NCI-H2196 treated with DMSO at 0.1 percent for 48 hours (cell line): ENCODE data around the gene HOXA5.
A peak's percentile ranks its signal among the peaks of the same experiment; 100 is the strongest.

Experiments used
- DNase-seq: peaks from one replicate; lab custom pipeline; 2025; ENCODE audit not compliant: unreplicated experiment; lab: John Stamatoyannopoulos, UW

The HOXA5 gene

GRCh38 chr7:27149842-27150567 lies 6.5 kb upstream of the HOXA5 start:
- peak; percentile 43 for DNase-seq

DNA sequence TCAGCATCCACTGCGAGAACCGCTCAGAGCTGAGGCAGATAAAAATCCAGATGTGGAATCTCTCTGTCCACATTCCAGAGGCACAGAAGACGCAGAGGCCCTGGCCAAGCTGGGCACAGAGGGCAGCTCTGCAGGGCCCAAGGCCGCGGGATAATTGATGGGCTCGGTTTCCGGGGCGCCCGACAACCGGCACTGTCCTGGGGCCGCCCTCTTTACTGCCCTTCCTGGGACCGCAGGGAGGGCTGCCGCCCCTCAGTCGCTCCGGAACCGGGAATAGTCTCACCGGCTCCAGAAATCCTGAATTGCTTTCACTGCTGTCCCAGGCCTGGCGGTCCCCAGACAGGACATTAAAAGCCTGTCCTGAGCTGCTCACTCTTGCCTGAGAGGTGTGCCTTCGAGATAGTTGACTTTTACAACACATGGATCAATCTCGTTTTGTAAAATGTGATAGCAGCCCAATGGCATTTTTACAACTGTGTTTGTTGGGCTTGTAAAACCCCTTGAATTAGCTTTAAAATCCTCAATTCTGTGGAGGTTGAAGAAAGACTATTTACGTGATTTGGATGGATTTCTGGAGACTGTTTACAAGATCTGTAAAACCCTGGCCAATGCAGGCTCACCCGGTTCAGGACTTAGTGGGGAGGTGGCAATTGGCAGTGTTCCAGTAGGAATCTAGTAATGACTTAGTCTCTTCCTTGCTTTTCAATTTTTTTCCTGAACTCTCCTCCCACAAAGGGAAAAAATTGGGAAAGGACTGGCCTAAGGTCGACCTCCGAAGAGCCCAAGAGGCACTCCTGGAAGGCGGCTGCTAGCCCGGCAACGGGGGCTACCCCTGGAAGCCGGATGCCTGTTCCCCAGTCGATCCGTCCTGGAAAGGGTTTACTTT lies 5.5 kb upstream of the HOXA5 start:
- DNase-seq = no peak

DNA sequence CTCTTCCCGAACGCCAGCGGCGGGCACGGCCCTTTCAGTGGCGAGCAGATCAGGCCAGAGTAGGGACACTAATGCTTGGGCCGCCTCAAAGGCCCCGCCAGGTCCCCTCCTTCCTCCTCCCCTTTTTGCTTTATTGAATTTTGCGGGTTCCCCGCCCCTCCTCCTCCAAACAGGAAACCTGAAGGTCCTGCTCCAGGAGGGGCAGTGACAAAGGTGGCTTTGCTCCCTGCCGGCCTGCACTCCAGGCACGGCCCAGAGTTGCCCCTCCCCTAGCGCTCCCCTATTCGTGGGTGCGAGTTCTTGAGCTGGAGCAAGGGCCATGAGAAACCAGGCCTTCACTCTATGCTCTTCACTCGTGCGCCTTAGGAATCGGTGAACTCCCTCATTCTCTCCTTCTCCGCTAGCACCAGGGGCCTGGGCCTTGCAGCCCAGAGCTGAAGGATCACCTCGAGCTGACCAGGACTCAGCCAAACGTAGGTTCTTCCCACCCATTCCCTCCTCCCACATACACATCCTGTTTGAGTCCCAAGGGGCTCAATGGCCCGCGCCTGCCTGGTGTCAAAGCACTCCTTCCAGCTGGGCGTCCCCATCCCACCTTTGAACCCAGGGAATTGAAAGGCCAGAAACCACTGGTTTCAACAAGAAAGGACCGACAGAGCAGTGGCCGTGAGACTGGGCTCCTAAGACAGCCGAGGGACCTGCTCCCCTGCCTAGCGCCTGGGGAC lies 4.7 kb upstream of the HOXA5 start:
- DNase-seq = no peak

GRCh38 chr7:27147199-27148030 lies 3.9 kb upstream of the HOXA5 start, which contains the start of gene HOXA6:
TSS of gene HOXA6 (minus strand) at chr7:27147774. CDS start at chr7:27147749, 25 bp downstream.
- no peak for DNase-seq

DNA sequence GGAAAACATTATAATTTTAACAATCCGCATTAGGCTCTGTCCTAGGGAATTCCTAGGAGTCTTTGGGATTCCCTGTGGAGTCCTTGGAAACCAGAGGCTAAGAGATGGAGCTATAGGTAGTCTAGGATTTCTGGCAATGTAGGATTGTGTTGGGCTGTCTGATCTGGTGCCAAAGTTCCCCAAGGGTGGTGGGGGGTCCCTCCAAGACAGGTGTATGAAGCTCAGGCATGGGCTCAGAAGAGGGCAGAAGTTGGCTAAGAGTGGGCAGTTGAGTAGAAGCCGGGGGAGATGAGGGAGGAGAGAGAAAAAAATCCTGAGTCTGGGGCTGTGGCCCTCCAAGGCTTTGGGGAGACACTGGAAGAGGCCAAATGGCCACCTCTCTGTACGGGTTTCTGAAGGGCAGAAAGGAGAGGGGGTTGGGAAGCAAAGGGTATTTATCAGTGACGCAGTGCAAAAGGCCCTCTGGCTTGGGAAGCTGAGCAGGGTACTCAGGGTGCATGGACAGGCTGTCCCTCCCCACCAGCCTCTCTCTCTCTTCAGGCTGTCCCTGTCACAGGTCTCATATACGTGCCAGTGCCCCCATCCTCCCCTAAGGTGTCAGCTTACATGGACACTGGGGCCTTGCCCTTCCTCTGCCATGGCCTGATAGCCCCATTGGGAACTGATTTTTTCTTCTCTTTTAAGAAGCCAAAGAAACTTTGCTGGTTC lies 3.2 kb upstream of the HOXA5 start:
- DNase-seq = no peak

- no peak for DNase-seq
Measured at GRCh38 chr7:27145914-27146412, 2.5 kb upstream of the HOXA5 start.

GRCh38 chr7:27145165-27145913 lies 1.9 kb upstream of the HOXA5 start:
- DNase-seq = no peak

DNA sequence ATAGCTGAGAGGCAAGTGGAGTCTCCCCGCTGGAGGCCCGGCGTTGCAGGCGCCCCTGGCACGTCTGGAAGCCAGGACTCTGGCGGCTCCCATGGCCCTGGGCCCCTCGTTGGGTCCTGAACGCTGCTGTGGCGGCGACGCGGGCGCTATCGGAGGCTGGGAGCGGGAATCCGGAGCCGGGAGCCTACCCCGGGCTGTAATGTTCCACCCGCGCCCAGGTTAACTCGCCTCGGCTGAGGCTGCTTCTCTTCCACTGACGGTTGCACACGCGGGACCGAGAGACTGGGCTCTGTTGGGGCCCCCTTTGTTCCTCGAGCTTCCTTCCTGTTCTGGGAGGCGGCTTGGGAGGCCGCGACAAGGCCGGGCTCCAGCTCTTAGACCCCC lies 1.3 kb upstream of the HOXA5 start:
- no peak for DNase-seq

- no peak for DNase-seq
Measured at GRCh38 chr7:27143950-27144780, 684 bp upstream of the HOXA5 start.

- DNase-seq = no peak
Measured at GRCh38 chr7:27142580-27143022, 880 bp downstream of the HOXA5 start.

DNA sequence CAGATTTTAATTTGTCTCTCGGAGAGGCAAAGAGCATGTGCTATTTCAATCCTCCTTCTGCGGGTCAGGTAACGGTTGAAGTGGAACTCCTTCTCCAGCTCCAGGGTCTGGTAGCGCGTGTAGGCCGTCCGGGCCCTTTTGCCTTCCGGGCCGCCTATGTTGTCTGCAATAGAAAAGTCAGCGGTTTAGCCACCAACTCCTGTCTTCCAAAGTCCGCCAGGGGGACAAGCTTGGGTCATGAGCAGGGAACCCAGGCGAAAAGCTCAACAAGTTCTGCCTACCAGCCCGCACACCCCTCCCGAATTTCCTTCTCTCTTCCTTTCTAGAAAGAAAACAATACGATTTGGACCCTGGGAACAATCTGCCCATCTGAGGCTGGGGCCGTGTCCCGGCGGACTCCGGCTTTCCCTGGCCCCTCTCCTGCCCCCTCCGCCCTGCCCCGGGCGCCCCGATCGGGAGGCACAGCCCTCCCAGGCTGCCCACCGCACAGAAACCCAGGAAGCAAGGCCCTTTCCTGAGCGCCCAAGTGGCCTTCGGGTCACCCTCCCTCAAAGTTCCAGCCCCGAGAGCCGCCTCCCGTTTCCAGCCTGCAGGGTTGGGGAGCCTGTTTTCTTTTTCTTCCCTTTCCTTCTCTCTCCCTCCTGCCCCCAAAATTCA lies 1.4 kb downstream of the HOXA5 start:
- DNase-seq = no peak

DNA sequence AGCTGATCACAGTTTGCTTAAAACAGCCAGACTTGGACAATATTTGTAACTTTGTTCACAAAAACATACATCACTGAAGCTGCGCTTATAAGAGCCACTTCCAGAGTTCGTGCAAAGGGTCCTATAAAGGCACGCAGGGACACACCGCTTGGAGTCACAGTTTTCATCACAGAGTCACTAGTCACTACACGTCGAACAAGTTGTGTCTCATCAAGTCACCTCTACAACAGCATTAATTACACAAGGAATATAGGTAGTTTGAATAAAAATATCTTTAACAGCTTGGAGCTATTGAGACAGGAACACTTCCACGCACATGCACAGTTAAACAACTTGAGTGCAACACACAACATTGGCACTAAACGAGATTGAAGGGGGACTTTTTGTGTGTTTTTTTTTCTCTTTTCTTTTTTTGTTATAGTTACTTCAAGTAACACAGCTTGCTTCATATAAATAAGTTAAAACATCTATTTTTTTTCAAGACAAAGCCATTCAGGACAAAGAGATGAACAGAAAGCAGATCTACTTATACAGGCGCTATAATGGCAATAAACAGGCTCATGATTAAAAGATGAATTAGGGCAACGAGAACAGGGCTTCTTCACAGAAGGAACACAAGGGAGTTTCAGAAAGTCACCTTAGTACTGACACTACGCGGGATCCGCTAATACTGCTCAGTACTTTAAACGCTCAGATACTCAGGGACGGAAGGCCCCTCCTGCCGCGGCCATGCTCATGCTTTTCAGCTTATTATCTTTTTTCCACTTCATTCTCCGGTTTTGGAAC lies 2.2 kb downstream of the HOXA5 start:
- no peak for DNase-seq

DNA sequence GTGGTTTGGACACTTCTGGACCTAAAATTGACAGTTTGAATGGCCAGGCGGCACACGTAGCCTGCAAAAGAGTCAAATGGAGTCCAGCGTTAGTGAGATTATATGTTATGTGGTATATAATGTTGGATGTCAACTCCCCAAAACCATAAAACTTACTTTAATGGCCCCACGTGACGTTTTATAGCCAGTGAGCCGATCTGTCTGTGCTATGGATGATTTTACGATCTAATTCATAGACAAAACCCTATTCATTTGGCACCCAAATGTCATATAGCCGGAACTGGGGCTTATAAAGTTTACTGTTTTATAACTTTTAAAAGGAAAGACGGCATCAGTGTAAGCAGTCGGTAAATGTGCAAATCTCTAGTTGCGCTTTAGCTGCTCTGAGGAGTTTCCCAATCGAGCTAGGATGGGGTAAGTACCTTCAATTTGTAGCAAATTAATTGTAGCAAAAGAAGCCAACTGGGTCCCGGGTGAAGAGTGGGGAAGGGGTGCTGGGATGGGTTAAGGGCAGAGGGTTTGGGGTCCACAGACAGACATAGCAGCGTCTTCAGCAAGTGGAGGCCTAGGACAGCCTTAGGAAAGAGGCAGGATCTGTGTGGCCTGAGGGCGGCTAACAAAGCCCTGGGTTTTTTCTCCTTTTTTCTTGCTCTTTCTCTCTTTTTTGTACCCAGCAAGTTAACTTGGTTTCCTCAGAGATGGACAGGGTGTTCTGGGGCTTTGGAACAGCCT lies 3.2 kb downstream of the HOXA5 start:
- no peak for DNase-seq

GRCh38 chr7:27139334-27140125 lies 4.0 kb downstream of the HOXA5 start:
- no peak for DNase-seq

DNA sequence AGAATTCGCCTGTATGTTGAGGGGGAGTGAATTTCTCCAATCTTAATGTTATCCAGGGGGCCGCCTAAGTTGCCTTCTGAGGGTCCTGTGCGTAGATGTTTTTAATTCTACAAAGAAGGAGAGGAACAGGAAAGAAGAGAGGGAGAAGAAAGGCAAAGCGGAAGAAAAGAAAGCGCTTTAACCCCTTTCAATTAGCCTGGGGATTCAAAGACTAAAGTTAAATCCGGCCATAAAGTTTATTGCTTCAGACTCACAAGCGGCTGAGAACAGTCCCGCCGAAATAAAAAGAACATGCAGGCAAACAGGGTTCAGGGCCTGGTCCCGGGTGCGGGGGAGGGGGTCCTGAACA lies 4.5 kb downstream of the HOXA5 start:
- DNase-seq = no peak

GRCh38 chr7:27138472-27138871 lies 5.0 kb downstream of the HOXA5 start:
- no peak for DNase-seq
